ENCODE measurements around the gene ATP1A4.

GRCh38 chr1:160129046-160129445, 22.4 kb upstream of the ATP1A4 start:
- TF ChIP-seq CTCF (conservative IDR thresholded peaks at IDR 0.05; ENCODE audit: low read length) (no peak), EZH2phosphoT487 (IDR thresholded peaks at IDR 0.05; ENCODE audit: borderline replicate concordance, low read depth, low read length) (no peak)

All from OCI-LY7 (cell line).